Spleen (tissue), 11 donors: ENCODE results near the gene MARCHF10. TPM values are rescaled to one million over a fixed set of nuclear protein-coding genes. Genes with fewer than 3 reads are reported as not detected.

Source experiments
- DNase-seq: peaks from one replicate; pipeline ENCODE4 v3.0.0-alpha.2; 2020
- H3K27ac ChIP-seq, 8 donors: fragments of 200-600 bp; sonication (generic) in 7 of 8; 1 replicate in 4 of 8; 2 replicates in 4 of 8; pipeline versions ENCODE4 v1.5.0 to v1.8.0; 2016 to 2021; ENCODE audit warnings: inconsistent platforms in 4 of 8, mild to moderate bottlenecking in 4 of 8, moderate library complexity in 1 of 8
- H3K27me3 ChIP-seq, 7 donors: fragments of 200-600 bp; sonication (generic) in 6 of 7; replicated peaks in 1 of 7; 1 replicate in 4 of 7; 2 replicates in 3 of 7; pipeline versions ENCODE4 v1.5.0 to v1.8.0; 2016 to 2021; ENCODE audit warnings: inconsistent platforms in 3 of 7, mild to moderate bottlenecking in 1 of 7
- H3K36me3 ChIP-seq, 6 donors: fragments of 200-600 bp; sonication (generic) in 5 of 6; 1 replicate in 4 of 6; 2 replicates in 2 of 6; pipeline versions ENCODE4 v1.5.0 to v1.8.0; 2016 to 2021; ENCODE audit warnings: inconsistent platforms in 2 of 6
- H3K4me1 ChIP-seq, 6 donors: fragments of 200-600 bp; sonication (generic) in 5 of 6; 1 replicate in 3 of 6; 2 replicates in 3 of 6; pipeline versions ENCODE4 v1.5.0 to v1.8.0; 2016 to 2021; ENCODE audit warnings: inconsistent platforms in 3 of 6
- H3K4me3 ChIP-seq, 8 donors: fragments of 200-600 bp; sonication (generic) in 7 of 8; 1 replicate in 4 of 8; 2 replicates in 4 of 8; pipeline versions ENCODE4 v1.5.0 to v1.8.0; 2016 to 2021; ENCODE audit warnings: inconsistent platforms in 4 of 8, mild to moderate bottlenecking in 4 of 8, moderate library complexity in 2 of 8
- H3K9me3 ChIP-seq, 8 donors: fragments of 200-600 bp; sonication (generic) in 7 of 8; 1 replicate in 4 of 8; 2 replicates in 4 of 8; pipeline versions ENCODE4 v1.5.0 to v1.8.0; 2016 to 2021; ENCODE audit warnings: inconsistent platforms in 4 of 8
- CTCF ChIP-seq, 11 experiments: fragments of 200-600 bp in 7 of 11; fragments of 450-650 bp in 4 of 11; sonication (generic) in 4 of 11; IDR thresholded peaks in 8 of 11; conservative IDR thresholded peaks in 3 of 11; 1 replicate in 7 of 11; 2 replicates in 4 of 11; pipeline versions ENCODE4 v1.4.0 to v1.8.0; 2016 to 2021; ENCODE audit warnings: antibody characterized with exemption in 11 of 11, inconsistent platforms in 4 of 11, mild to moderate bottlenecking in 1 of 11
- POLR2A ChIP-seq, 3 donors: fragments of 450-650 bp; IDR thresholded peaks; one replicate each; pipeline ENCODE4 v1.5.1; 2017; ENCODE audit warnings: antibody characterized with exemption in 3 of 3, mild to moderate bottlenecking in 1 of 3
- POLR2AphosphoS5 ChIP-seq, 3 donors: sonication (generic); formaldehyde crosslinking; IDR thresholded peaks; one replicate each; pipeline ENCODE4 v1.5.1; 2017; ENCODE audit warnings: antibody characterized with exemption in 3 of 3
- WGBS, 5 donors: extraction: QIAGEN DNeasy Blood & Tissue Kit in 3 of 5; methylation state at CpG; one replicate each; pipeline versions ENCODE4 v1.1.5 to v1.1.7; 2013 to 2018; 5-methylcytosine and 5-hydroxymethylcytosine counted together
- intact Hi-C: fragments of 100-400 bp; cut with DNase I; formaldehyde crosslinking; loops from one replicate; pipeline ENCODE4 v1.15.0; 2023; ENCODE audit warnings: low total_unique reads
- polyA plus RNA-seq, 3 donors: library from polyadenylated mRNA; stranded (reverse); fragments of 200-250 nt; gene quantifications; one replicate each; pipeline ENCODE4 v1.2.1, GENCODE V29; 2013
- total RNA-seq, 7 donors: library from RNA; depleted of rRNA in 3 of 7; stranded (reverse); fragments of >200 nt in 3 of 7; fragmentation: NEBNext Ultra II Directional in 4 of 7; extraction: Animal tissue kit (Norgen Biotek cat#: 25700) in 4 of 7; gene quantifications; one replicate each; pipeline versions ENCODE4 v1.1.0 to v1.2.1, GENCODE V29; 2016 to 2021
- donor health status: healthy with polysubstance abuse.
- donor health status: DM: no; HTN: no; CAD: no; lungs with moderate emphysema.
- donor health status: DM: no; HTN: no; CAD: no.
- donor health status: Bipolar disorder and iron deficiency.
- donor health status: healthy.
- donor health status: DM: no; HTN: no; CAD: no.
- donor health status: DM: yes; HTN: yes; CAD: no.

Gene MARCHF10
- total and polyA plus RNA-seq, 10 donors: 0.15 to 0.32 (median 0.26) TPM; not detected in 7

- Histone ChIP-seq H3K4me1 (peaks cover 0 to 6% (median 0%) of the 10 kb centered on the region in 6 donors), H3K4me3 (no peak overlapping the region), H3K9me3 (no peaks in the 10 kb centered on the region), H3K36me3 (peaks cover 0 to 40% (median 0%) of the 10 kb centered on the region in 6 donors), H3K27ac (no peak overlapping the region), H3K27me3 (no peaks in the 10 kb centered on the region)
- no peak for DNase-seq
- intact Hi-C loops: no loop called here
- TF ChIP-seq POLR2AphosphoS5 (IDR thresholded peaks at IDR 0.05) (no peak), CTCF (IDR thresholded peaks at IDR 0.05 in 8 of 11, conservative IDR thresholded peaks at IDR 0.05 in 3 of 11) (no peak), POLR2A (IDR thresholded peaks at IDR 0.05) (no peak)
- WGBS, 5 donors: 82 to 92% (median 88%) methylated on average over 10 to 11 of the region's 11 CpGs
Measured at GRCh38 chr17:62688398-62689160, 119.5 kb downstream of the MARCHF10 start.

GRCh38 chr17:62687997-62688396 lies 120.1 kb downstream of the MARCHF10 start:
- intact Hi-C loops: no loop called here
- 85 to 97% (median 90%) methylated on average over 2 to 4 of the region's 4 CpGs for WGBS, 5 donors
- H3K9me3 ChIP-seq: no peaks in the 10 kb centered on the region
- peaks cover 0 to 40% (median 0%) of the 10 kb centered on the region in 6 donors for H3K36me3 ChIP-seq
- TF ChIP-seq POLR2A (IDR thresholded peaks at IDR 0.05) (no peak), CTCF (IDR thresholded peaks at IDR 0.05 in 8 of 11, conservative IDR thresholded peaks at IDR 0.05 in 3 of 11) (no peak), POLR2AphosphoS5 (IDR thresholded peaks at IDR 0.05) (no peak)
- H3K4me3 ChIP-seq: no peak overlapping the region
- no peak overlapping the region for H3K27ac ChIP-seq
- no peak for DNase-seq
- no peaks in the 10 kb centered on the region for H3K4me1 ChIP-seq
- H3K27me3 ChIP-seq: no peaks in the 10 kb centered on the region

GRCh38 chr17:62684179-62684578 lies 123.9 kb downstream of the MARCHF10 start:
- Histone ChIP-seq H3K27ac (no peak overlapping the region), H3K36me3 (peaks cover 0 to 43% (median 0%) of the 10 kb centered on the region in 6 donors), H3K27me3 (no peaks in the 10 kb centered on the region), H3K4me1 (no peaks in the 10 kb centered on the region), H3K9me3 (no peaks in the 10 kb centered on the region), H3K4me3 (no peak overlapping the region)
- TF ChIP-seq POLR2A (IDR thresholded peaks at IDR 0.05) (no peak), POLR2AphosphoS5 (IDR thresholded peaks at IDR 0.05) (no peak), CTCF (IDR thresholded peaks at IDR 0.05 in 8 of 11, conservative IDR thresholded peaks at IDR 0.05 in 3 of 11) (no peak)
- no peak for DNase-seq
- 85 to 94% (median 90%) methylated on average over 4 of the region's 4 CpGs for WGBS, 5 donors
- intact Hi-C loops: no loop called here

GRCh38 chr17:62681939-62682381 lies 126.2 kb downstream of the MARCHF10 start:
- peak; percentile 59 for DNase-seq
- intact Hi-C loops: no loop called here
- WGBS, 5 donors: 93 to 96% (median 94%) methylated on average over 6 to 8 of the region's 8 CpGs
- H3K9me3 ChIP-seq: no peaks in the 10 kb centered on the region
- no peaks in the 10 kb centered on the region for H3K4me1 ChIP-seq
- H3K27me3 ChIP-seq: no peaks in the 10 kb centered on the region
- H3K36me3 ChIP-seq: peaks cover 0 to 38% (median 0%) of the 10 kb centered on the region in 6 donors
- H3K27ac ChIP-seq: no peak overlapping the region
- no peak overlapping the region for H3K4me3 ChIP-seq
- TF ChIP-seq CTCF (IDR thresholded peaks at IDR 0.05 in 8 of 11, conservative IDR thresholded peaks at IDR 0.05 in 3 of 11) (no peak), POLR2AphosphoS5 (IDR thresholded peaks at IDR 0.05) (no peak), POLR2A (IDR thresholded peaks at IDR 0.05) (no peak)
